KMS-11 (cell line): ENCODE measurements around the gene ZNF862.

Experiments
- H2AFZ ChIP-seq: fragments of 200-600 bp; sonication (generic); 2 replicates; pipeline ENCODE4 v1.6.1; 2016; ENCODE audit warnings: antibody characterized with exemption, mixed run types, low read depth
- H3K27ac ChIP-seq: fragments of 200-600 bp; sonication (generic); 2 replicates; pipeline ENCODE4 v1.6.1; 2016; ENCODE audit warnings: mild to moderate bottlenecking, mixed run types
- H3K27me3 ChIP-seq: fragments of 200-600 bp; sonication (generic); 2 replicates; pipeline ENCODE4 v1.6.1; 2017; ENCODE audit warnings: mild to moderate bottlenecking, low read depth, mixed run types, moderate library complexity; ENCODE audit not compliant: insufficient read depth
- H3K36me3 ChIP-seq: fragments of 200-600 bp; sonication (generic); 2 replicates; pipeline ENCODE4 v1.6.1; 2017; ENCODE audit warnings: mild to moderate bottlenecking, mixed run types; ENCODE audit not compliant: insufficient read depth
- H3K4me1 ChIP-seq: fragments of 200-600 bp; sonication (generic); 2 replicates; pipeline ENCODE4 v1.6.1; 2016; ENCODE audit warnings: mild to moderate bottlenecking, low read depth, mixed run types; ENCODE audit not compliant: poor library complexity, severe bottlenecking
- H3K4me2 ChIP-seq: fragments of 200-600 bp; sonication (generic); 2 replicates; pipeline ENCODE4 v1.7.0; 2016; ENCODE audit warnings: mild to moderate bottlenecking, mixed run types
- H3K4me3 ChIP-seq: fragments of 200-600 bp; sonication (generic); IDR thresholded peaks from 2 replicates; pipeline ENCODE4 v1.6.1; 2017; ENCODE audit warnings: low read depth, low read length, mixed read lengths; ENCODE audit not compliant: insufficient read depth
- H3K79me2 ChIP-seq: fragments of 200-600 bp; sonication (generic); 2 replicates; pipeline ENCODE4 v1.6.1; 2016; ENCODE audit warnings: low read depth, mixed run types; ENCODE audit not compliant: insufficient read depth
- H3K9ac ChIP-seq: fragments of 200-600 bp; sonication (generic); 2 replicates; pipeline ENCODE4 v1.6.1; 2016; ENCODE audit warnings: mild to moderate bottlenecking, mixed run types
- H4K20me1 ChIP-seq: fragments of 200-600 bp; sonication (generic); 2 replicates; pipeline ENCODE4 v1.6.1; 2016; ENCODE audit warnings: mild to moderate bottlenecking, mixed run types; ENCODE audit not compliant: insufficient read depth
- TF ChIP-seq, protein P1 (sequence below): fragments of 200-600 bp; sonication (generic); conservative IDR thresholded peaks from 2 replicates; pipeline ENCODE4 v1.6.1; 2017; ENCODE audit warnings: low read depth, mild to moderate bottlenecking, antibody characterized with exemption, low read length, moderate library complexity, mixed read lengths

ZNF862 gene

DNA sequence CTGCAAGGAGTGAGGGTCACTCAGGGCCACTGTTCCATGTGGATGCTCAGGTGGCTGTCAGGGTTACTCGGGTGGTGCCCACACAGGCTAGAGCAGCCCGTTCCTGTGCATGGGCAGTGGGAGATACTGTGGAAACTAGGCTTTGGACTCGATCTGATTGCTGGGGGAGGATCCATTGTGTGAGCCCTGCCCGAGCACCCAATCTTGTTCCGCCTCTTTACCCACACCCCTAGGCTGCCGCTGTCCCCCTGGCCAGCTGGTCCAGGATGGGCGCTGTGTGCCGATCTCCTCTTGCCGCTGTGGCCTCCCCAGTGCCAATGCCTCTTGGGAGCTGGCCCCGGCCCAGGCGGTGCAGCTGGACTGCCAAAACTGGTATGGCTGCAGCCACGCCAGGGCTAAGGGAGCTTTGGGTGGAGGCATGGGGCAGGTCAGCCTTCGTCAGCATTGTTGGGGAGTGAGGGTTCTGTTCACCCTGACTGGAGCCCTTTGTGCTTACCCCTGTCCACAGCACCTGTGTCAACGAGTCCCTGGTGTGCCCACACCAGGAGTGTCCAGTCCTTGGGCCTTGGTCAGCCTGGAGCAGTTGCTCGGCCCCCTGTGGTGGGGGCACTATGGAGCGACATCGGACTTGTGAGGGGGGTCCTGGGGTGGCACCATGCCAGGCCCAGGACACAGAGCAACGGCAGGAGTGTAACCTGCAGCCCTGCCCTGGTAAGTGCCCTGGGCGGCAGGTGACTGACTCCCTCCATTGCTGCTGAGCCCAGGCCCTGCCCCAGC is 12.4 kb upstream of the ZNF862 start:
- Histone ChIP-seq H3K4me1 (no peaks in the 10 kb centered on the region), H3K79me2 (no peaks in the 10 kb centered on the region), H2AFZ (no peak overlapping the region), H3K4me3 (no peak overlapping the region), H3K9ac (no peak overlapping the region), H3K36me3 (no peaks in the 10 kb centered on the region), H3K27ac (no peak overlapping the region), H3K27me3 (peaks cover 76% of the 10 kb centered on the region), H3K4me2 (no peak overlapping the region), H4K20me1 (no peaks in the 10 kb centered on the region)
- TF ChIP-seq, protein P1, sequence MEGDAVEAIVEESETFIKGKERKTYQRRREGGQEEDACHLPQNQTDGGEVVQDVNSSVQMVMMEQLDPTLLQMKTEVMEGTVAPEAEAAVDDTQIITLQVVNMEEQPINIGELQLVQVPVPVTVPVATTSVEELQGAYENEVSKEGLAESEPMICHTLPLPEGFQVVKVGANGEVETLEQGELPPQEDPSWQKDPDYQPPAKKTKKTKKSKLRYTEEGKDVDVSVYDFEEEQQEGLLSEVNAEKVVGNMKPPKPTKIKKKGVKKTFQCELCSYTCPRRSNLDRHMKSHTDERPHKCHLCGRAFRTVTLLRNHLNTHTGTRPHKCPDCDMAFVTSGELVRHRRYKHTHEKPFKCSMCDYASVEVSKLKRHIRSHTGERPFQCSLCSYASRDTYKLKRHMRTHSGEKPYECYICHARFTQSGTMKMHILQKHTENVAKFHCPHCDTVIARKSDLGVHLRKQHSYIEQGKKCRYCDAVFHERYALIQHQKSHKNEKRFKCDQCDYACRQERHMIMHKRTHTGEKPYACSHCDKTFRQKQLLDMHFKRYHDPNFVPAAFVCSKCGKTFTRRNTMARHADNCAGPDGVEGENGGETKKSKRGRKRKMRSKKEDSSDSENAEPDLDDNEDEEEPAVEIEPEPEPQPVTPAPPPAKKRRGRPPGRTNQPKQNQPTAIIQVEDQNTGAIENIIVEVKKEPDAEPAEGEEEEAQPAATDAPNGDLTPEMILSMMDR = no peak

DNA sequence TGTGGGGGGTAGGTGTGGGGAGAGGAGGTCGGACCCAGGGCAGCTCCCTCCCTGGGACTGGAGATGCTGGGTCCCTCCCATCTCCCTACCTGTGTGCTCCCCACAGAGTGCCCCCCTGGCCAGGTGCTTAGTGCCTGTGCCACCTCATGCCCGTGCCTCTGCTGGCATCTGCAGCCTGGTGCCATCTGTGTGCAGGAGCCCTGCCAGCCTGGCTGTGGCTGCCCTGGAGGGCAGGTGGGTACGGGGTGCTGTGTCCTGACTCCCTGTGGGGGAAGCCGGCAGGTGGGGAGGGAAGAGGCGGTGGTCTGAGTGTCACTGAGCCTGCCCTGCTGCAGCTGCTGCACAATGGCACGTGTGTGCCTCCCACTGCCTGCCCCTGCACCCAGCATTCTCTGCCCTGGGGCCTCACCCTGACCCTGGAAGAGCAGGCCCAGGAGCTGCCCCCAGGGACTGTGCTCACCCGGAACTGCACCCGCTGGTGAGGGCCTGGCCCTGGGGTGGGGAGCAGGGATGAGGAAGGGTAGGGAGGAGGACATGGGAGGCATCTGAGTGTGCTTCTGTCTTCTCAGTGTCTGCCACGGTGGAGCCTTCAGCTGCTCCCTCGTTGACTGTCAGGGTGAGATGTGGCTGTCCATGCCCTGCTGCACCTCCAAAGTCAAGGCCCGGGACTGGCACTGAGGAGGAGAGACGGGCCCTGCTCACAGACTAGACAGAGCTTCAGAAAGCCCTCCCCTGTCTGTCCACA is 11.7 kb upstream of the ZNF862 start:
- Histone ChIP-seq H3K27me3 (peaks cover 75% of the 10 kb centered on the region), H3K27ac (no peak overlapping the region), H4K20me1 (no peaks in the 10 kb centered on the region), H2AFZ (no peak overlapping the region), H3K36me3 (no peaks in the 10 kb centered on the region), H3K4me2 (no peak overlapping the region), H3K4me1 (no peaks in the 10 kb centered on the region), H3K4me3 (no peak overlapping the region), H3K79me2 (no peaks in the 10 kb centered on the region), H3K9ac (no peak overlapping the region)
- TF ChIP-seq, protein P1 = no peak

DNA sequence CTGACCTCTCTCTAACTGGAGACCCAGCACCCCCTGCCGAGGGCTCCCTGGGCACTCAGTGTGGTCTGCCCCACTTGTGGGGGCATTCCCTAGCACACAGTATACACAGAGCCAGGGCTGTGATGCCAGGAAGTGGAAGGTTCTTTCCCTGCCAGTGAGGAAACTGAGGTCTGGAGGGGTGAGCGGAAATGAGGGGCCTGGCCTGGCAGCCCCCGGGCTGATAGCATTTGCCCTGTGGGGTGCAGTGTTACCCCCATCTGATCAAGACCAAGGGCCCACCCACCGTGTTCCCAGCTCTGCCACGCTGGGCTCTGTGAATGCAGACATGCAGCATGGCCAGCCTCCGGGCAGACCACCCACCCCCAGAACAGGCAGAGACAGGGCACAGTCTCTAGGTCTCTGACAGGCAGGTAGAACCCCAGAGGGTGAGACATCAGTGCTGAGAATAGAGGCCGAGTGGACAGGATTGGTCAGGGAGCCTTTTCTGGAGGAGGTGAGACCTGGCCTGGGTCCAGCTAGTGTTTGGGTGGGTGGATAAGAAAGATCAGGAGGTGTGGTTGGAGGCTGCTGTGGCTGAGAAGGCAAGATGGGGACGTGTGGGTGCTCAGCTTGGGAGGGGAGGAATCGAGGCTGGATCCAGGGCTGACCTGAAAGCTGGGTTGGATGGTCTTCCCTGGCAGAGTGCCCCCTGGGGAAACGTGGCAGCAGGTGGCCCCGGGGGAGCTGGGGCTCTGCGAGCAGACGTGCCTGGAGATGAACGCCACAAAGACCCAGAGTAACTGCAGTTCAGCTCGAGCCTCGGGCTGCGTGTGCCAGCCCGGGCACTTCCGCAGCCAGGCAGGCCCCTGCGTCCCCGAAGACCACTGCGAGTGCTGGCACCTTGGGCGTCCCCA is 10.8 kb upstream of the ZNF862 start:
- Histone ChIP-seq H3K4me1 (no peaks in the 10 kb centered on the region), H3K36me3 (no peaks in the 10 kb centered on the region), H3K27ac (no peak overlapping the region), H2AFZ (no peak overlapping the region), H3K27me3 (peaks cover 75% of the 10 kb centered on the region), H3K4me3 (no peak overlapping the region), H4K20me1 (no peaks in the 10 kb centered on the region), H3K4me2 (no peak overlapping the region), H3K9ac (no peak overlapping the region), H3K79me2 (no peaks in the 10 kb centered on the region)
- TF ChIP-seq, protein P1 = no peak
